B cell (primary cell): Measurements from ENCODE around the gene OSBP2. TPM values are rescaled to one million over a fixed set of nuclear protein-coding genes. Genes with fewer than 3 reads are reported as not detected.

Source experiments
- ATAC-seq: fragments of 200-7000 bp; cut with Tn5 transposase; one replicate; pipeline ENCODE4 v1.10.0; 2021; ENCODE audit warnings: low read depth, mild to moderate bottlenecking, moderate number of reproducible peaks, moderate library complexity
- CTCF ChIA-PET: fragments of 350-600 bp; sonication (Branson Sonifier 250); formaldehyde crosslinking; loops from one replicate; lab custom pipeline; 2021; ENCODE audit warnings: antibody characterized with exemption, inconsistent platforms; lab: Charles Lee
- POLR2A ChIA-PET: fragments of 350-600 bp; sonication (Branson Sonifier 250); formaldehyde crosslinking; loops from one replicate; lab custom pipeline; 2021; ENCODE audit warnings: antibody characterized with exemption; lab: Charles Lee
- DNase-seq: peaks from one replicate; pipeline ENCODE4 v3.0.0; 2013
- H2AFZ ChIP-seq: 2 replicates; pipeline ENCODE4 v1.6.1; 2012; ENCODE audit warnings: mild to moderate bottlenecking, low read depth, low read length; ENCODE audit not compliant: insufficient read depth, poor library complexity, severe bottlenecking
- H3K27ac ChIP-seq, 2 donors: 1 replicate in 1 of 2; 2 replicates in 1 of 2; pipeline ENCODE4 v1.5.1; 2012 to 2013; ENCODE audit warnings: low read length in 2 of 2, mild to moderate bottlenecking in 2 of 2, moderate library complexity in 1 of 2
- H3K27me3 ChIP-seq, 4 experiments: fragments of 200-600 bp in 1 of 4; sonication (generic) in 1 of 4; replicated peaks in 1 of 4; 1 replicate in 2 of 4; 2 replicates in 2 of 4; pipeline versions ENCODE4 v1.6.1 to v1.7.0; 2013 to 2016; ENCODE audit warnings: low read length in 3 of 4, mild to moderate bottlenecking in 2 of 4, mixed read lengths in 1 of 4, moderate library complexity in 1 of 4; ENCODE audit not compliant: insufficient read depth in 4 of 4, control insufficient read depth in 3 of 4; ENCODE audit errors: control extremely low read depth in 1 of 4
- H3K36me3 ChIP-seq, 2 experiments: replicated peaks in 1 of 2; 1 replicate in 1 of 2; 2 replicates in 1 of 2; pipeline versions ENCODE4 v1.6.1 to v1.7.1; 2013; ENCODE audit warnings: low read length in 1 of 2; ENCODE audit not compliant: insufficient read depth in 2 of 2, control insufficient read depth in 1 of 2; ENCODE audit errors: control extremely low read depth in 1 of 2, extremely low read depth in 1 of 2
- H3K4me1 ChIP-seq, 2 donors: fragments of 200-600 bp in 1 of 2; sonication (generic) in 1 of 2; 1 replicate in 1 of 2; 2 replicates in 1 of 2; pipeline versions ENCODE4 v1.5.1 to v1.6.1; 2013 to 2017; ENCODE audit warnings: low read length in 2 of 2; ENCODE audit not compliant: control insufficient read depth in 2 of 2, insufficient read depth in 2 of 2
- H3K4me2 ChIP-seq: replicated peaks from 2 replicates; pipeline ENCODE3; 2012; ENCODE audit warnings: mild to moderate bottlenecking, low read depth, low read length; ENCODE audit not compliant: poor library complexity, severe bottlenecking
- H3K4me3 ChIP-seq, 5 experiments: fragments of 200-600 bp in 1 of 5; sonication (generic) in 1 of 5; 1 replicate in 3 of 5; 2 replicates in 2 of 5; pipeline versions ENCODE4 v1.5.1 to v1.7.0; 2011 to 2016; ENCODE audit warnings: low read length in 4 of 5, mild to moderate bottlenecking in 4 of 5, low read depth in 2 of 5, control low read depth in 1 of 5, moderate library complexity in 1 of 5; ENCODE audit not compliant: insufficient read depth in 1 of 5; ENCODE audit errors: control extremely low read depth in 1 of 5, extremely low read depth in 1 of 5
- H3K79me2 ChIP-seq: fragments of 200-600 bp; sonication (generic); one replicate; pipeline ENCODE4 v1.6.0; 2016; ENCODE audit warnings: low read length; ENCODE audit not compliant: control insufficient read depth, insufficient read depth
- H3K9ac ChIP-seq: fragments of 200-600 bp; sonication (generic); 2 replicates; pipeline ENCODE4 v1.6.1; 2017; ENCODE audit warnings: mild to moderate bottlenecking, low read length, moderate library complexity
- H3K9me3 ChIP-seq, 3 donors: one replicate each; pipeline versions ENCODE4 v1.6.1 to v1.7.1; 2013; ENCODE audit warnings: low read length in 2 of 3; ENCODE audit not compliant: control insufficient read depth in 2 of 3, insufficient read depth in 1 of 3; ENCODE audit errors: control extremely low read depth in 1 of 3
- H4K20me1 ChIP-seq: 2 replicates; pipeline ENCODE4 v1.6.0; 2012; ENCODE audit warnings: mild to moderate bottlenecking, low read length; ENCODE audit not compliant: insufficient read depth, control insufficient read depth, poor library complexity, severe bottlenecking
- H3K27ac Mint-ChIP-seq: one replicate; pipeline ENCODE4 v1.8.0; 2021; ENCODE audit warnings: mixed read lengths
- H3K27me3 Mint-ChIP-seq: one replicate; pipeline ENCODE4 v1.8.0; 2021; ENCODE audit warnings: mixed read lengths
- H3K4me1 Mint-ChIP-seq: one replicate; pipeline ENCODE4 v1.8.0; 2021; ENCODE audit warnings: mixed read lengths
- H3K4me3 Mint-ChIP-seq: one replicate; pipeline ENCODE4 v1.8.0; 2021; ENCODE audit warnings: mixed read lengths
- H3K9me3 Mint-ChIP-seq: one replicate; pipeline ENCODE4 v1.8.0; 2022; ENCODE audit warnings: mixed read lengths; ENCODE audit not compliant: insufficient read depth
- CTCF ChIP-seq: fragments of 200-600 bp; IDR thresholded peaks from one replicate; pipeline ENCODE4 v1.8.0; 2022; ENCODE audit warnings: antibody characterized with exemption, mild to moderate bottlenecking
- EZH2 ChIP-seq: IDR thresholded peaks from 2 replicates; pipeline ENCODE4 v1.6.1; 2012; ENCODE audit warnings: borderline replicate concordance, low read depth, mild to moderate bottlenecking, moderate library complexity, low read length; ENCODE audit not compliant: insufficient read depth, poor library complexity, severe bottlenecking
- WGBS: methylation state at CpG from one replicate; pipeline ENCODE4 v1.1.5; 2013; ENCODE audit warnings: missing lambda C conversion rate; ENCODE audit not compliant: insufficient coverage; 5-methylcytosine and 5-hydroxymethylcytosine counted together
- intact Hi-C: fragments of 100-400 bp; cut with micrococcal nuclease; formaldehyde crosslinking; loops from one replicate; pipeline ENCODE4 v1.10.0; 2022
- polyA plus RNA-seq: library from polyadenylated mRNA; depleted of rRNA; stranded (reverse); fragments of >200 nt; gene quantifications from 2 replicates; pipeline ENCODE4 v1.2.3, GENCODE V29; 2012
- total RNA-seq, 2 donors: library from RNA; stranded (reverse); fragments of 120-200 nt in 1 of 2; gene quantifications; 1 replicate in 1 of 2; 2 replicates in 1 of 2; pipeline versions ENCODE4 v1.2.3 to v1.2.4, GENCODE V29; 2013 to 2022

Gene OSBP2
- total and polyA plus RNA-seq, 2 donors (not counting 1 experiment from before 2014, with no cell fraction given): 0.10 to 1.0 TPM

- ATAC-seq (no peak), DNase-seq (no peak)
- Mint-ChIP-seq H3K27ac (no peak overlapping the region), H3K4me3 (no peak overlapping the region), H3K9me3 (no peaks in the 10 kb centered on the region), H3K4me1 (no peaks in the 10 kb centered on the region), H3K27me3 (no peaks in the 10 kb centered on the region)
- Histone ChIP-seq H3K4me3 (no peak overlapping the region), H3K9me3 (no peaks in the 10 kb centered on the region), H4K20me1 (no peaks in the 10 kb centered on the region), H3K27me3 (no peaks in the 10 kb centered on the region), H2AFZ (no peak overlapping the region), H3K9ac (no peak overlapping the region), H3K4me2 (no peak overlapping the region), H3K36me3 (no peaks in the 10 kb centered on the region), H3K79me2 (no peaks in the 10 kb centered on the region), H3K4me1 (no peaks in the 10 kb centered on the region), H3K27ac (no peak overlapping the region)
- intact Hi-C loops: no loop called here
- ChIA-PET CTCF (no interaction called here), POLR2A (no interaction called here)
- 94% methylated on average over 17 of the region's 18 CpGs for WGBS
- no peak for TF ChIP-seq EZH2
- TF ChIP-seq CTCF: no peak
Measured at GRCh38 chr22:30884211-30885000, 189.7 kb downstream of the OSBP2 start.

GRCh38 chr22:30885001-30885366 lies 190.3 kb downstream of the OSBP2 start:
- Histone ChIP-seq H3K27ac (no peak overlapping the region), H4K20me1 (no peaks in the 10 kb centered on the region), H3K4me3 (no peak overlapping the region), H3K79me2 (no peaks in the 10 kb centered on the region), H3K36me3 (no peaks in the 10 kb centered on the region), H3K9ac (no peak overlapping the region), H3K27me3 (no peaks in the 10 kb centered on the region), H3K4me1 (no peaks in the 10 kb centered on the region), H3K9me3 (no peaks in the 10 kb centered on the region), H2AFZ (no peak overlapping the region), H3K4me2 (no peak overlapping the region)
- H3K27me3 Mint-ChIP-seq: no peaks in the 10 kb centered on the region
- H3K9me3 Mint-ChIP-seq: no peaks in the 10 kb centered on the region
- POLR2A ChIA-PET: no interaction called here
- WGBS: 89% methylated on average over 2 of the region's 5 CpGs
- CTCF ChIA-PET: interaction anchor here (1.2 kb wide), 1 partner anchor 250 kb away, joined by 3 read pairs; no protein-coding TSS in a partner anchor
- no peak overlapping the region for H3K4me3 Mint-ChIP-seq
- no peak overlapping the region for H3K27ac Mint-ChIP-seq
- no peak for DNase-seq
- ATAC-seq: no peak
- TF ChIP-seq EZH2: no peak
- no peak for TF ChIP-seq CTCF
- no peaks in the 10 kb centered on the region for H3K4me1 Mint-ChIP-seq
- intact Hi-C loops: no loop called here
